B cell (primary cell): ENCODE measurements around the gene ASTN2. TPM values are rescaled to one million over a fixed set of nuclear protein-coding genes. Genes with fewer than 3 reads are reported as not detected.

Experiments used
- ATAC-seq: fragments of 200-7000 bp; cut with Tn5 transposase; one replicate; pipeline ENCODE4 v1.10.0; 2021; ENCODE audit warnings: low read depth, mild to moderate bottlenecking, moderate number of reproducible peaks, moderate library complexity
- CTCF ChIA-PET: fragments of 350-600 bp; sonication (Branson Sonifier 250); formaldehyde crosslinking; loops from one replicate; lab custom pipeline; 2021; ENCODE audit warnings: antibody characterized with exemption, inconsistent platforms; lab: Charles Lee
- POLR2A ChIA-PET: fragments of 350-600 bp; sonication (Branson Sonifier 250); formaldehyde crosslinking; loops from one replicate; lab custom pipeline; 2021; ENCODE audit warnings: antibody characterized with exemption; lab: Charles Lee
- DNase-seq: peaks from one replicate; pipeline ENCODE4 v3.0.0; 2013
- H2AFZ ChIP-seq: 2 replicates; pipeline ENCODE4 v1.6.1; 2012; ENCODE audit warnings: mild to moderate bottlenecking, low read depth, low read length; ENCODE audit not compliant: insufficient read depth, poor library complexity, severe bottlenecking
- H3K27ac ChIP-seq, 2 donors: 1 replicate in 1 of 2; 2 replicates in 1 of 2; pipeline ENCODE4 v1.5.1; 2012 to 2013; ENCODE audit warnings: low read length in 2 of 2, mild to moderate bottlenecking in 2 of 2, moderate library complexity in 1 of 2
- H3K27me3 ChIP-seq, 4 experiments: fragments of 200-600 bp in 1 of 4; sonication (generic) in 1 of 4; replicated peaks in 1 of 4; 1 replicate in 2 of 4; 2 replicates in 2 of 4; pipeline versions ENCODE4 v1.6.1 to v1.7.0; 2013 to 2016; ENCODE audit warnings: low read length in 3 of 4, mild to moderate bottlenecking in 2 of 4, mixed read lengths in 1 of 4, moderate library complexity in 1 of 4; ENCODE audit not compliant: insufficient read depth in 4 of 4, control insufficient read depth in 3 of 4; ENCODE audit errors: control extremely low read depth in 1 of 4
- H3K36me3 ChIP-seq, 2 experiments: replicated peaks in 1 of 2; 1 replicate in 1 of 2; 2 replicates in 1 of 2; pipeline versions ENCODE4 v1.6.1 to v1.7.1; 2013; ENCODE audit warnings: low read length in 1 of 2; ENCODE audit not compliant: insufficient read depth in 2 of 2, control insufficient read depth in 1 of 2; ENCODE audit errors: control extremely low read depth in 1 of 2, extremely low read depth in 1 of 2
- H3K4me1 ChIP-seq, 2 donors: fragments of 200-600 bp in 1 of 2; sonication (generic) in 1 of 2; 1 replicate in 1 of 2; 2 replicates in 1 of 2; pipeline versions ENCODE4 v1.5.1 to v1.6.1; 2013 to 2017; ENCODE audit warnings: low read length in 2 of 2; ENCODE audit not compliant: control insufficient read depth in 2 of 2, insufficient read depth in 2 of 2
- H3K4me2 ChIP-seq: replicated peaks from 2 replicates; pipeline ENCODE3; 2012; ENCODE audit warnings: mild to moderate bottlenecking, low read depth, low read length; ENCODE audit not compliant: poor library complexity, severe bottlenecking
- H3K4me3 ChIP-seq, 5 experiments: fragments of 200-600 bp in 1 of 5; sonication (generic) in 1 of 5; 1 replicate in 3 of 5; 2 replicates in 2 of 5; pipeline versions ENCODE4 v1.5.1 to v1.7.0; 2011 to 2016; ENCODE audit warnings: low read length in 4 of 5, mild to moderate bottlenecking in 4 of 5, low read depth in 2 of 5, control low read depth in 1 of 5, moderate library complexity in 1 of 5; ENCODE audit not compliant: insufficient read depth in 1 of 5; ENCODE audit errors: control extremely low read depth in 1 of 5, extremely low read depth in 1 of 5
- H3K79me2 ChIP-seq: fragments of 200-600 bp; sonication (generic); one replicate; pipeline ENCODE4 v1.6.0; 2016; ENCODE audit warnings: low read length; ENCODE audit not compliant: control insufficient read depth, insufficient read depth
- H3K9ac ChIP-seq: fragments of 200-600 bp; sonication (generic); 2 replicates; pipeline ENCODE4 v1.6.1; 2017; ENCODE audit warnings: mild to moderate bottlenecking, low read length, moderate library complexity
- H3K9me3 ChIP-seq, 3 donors: one replicate each; pipeline versions ENCODE4 v1.6.1 to v1.7.1; 2013; ENCODE audit warnings: low read length in 2 of 3; ENCODE audit not compliant: control insufficient read depth in 2 of 3, insufficient read depth in 1 of 3; ENCODE audit errors: control extremely low read depth in 1 of 3
- H4K20me1 ChIP-seq: 2 replicates; pipeline ENCODE4 v1.6.0; 2012; ENCODE audit warnings: mild to moderate bottlenecking, low read length; ENCODE audit not compliant: insufficient read depth, control insufficient read depth, poor library complexity, severe bottlenecking
- H3K27ac Mint-ChIP-seq: one replicate; pipeline ENCODE4 v1.8.0; 2021; ENCODE audit warnings: mixed read lengths
- H3K27me3 Mint-ChIP-seq: one replicate; pipeline ENCODE4 v1.8.0; 2021; ENCODE audit warnings: mixed read lengths
- H3K4me1 Mint-ChIP-seq: one replicate; pipeline ENCODE4 v1.8.0; 2021; ENCODE audit warnings: mixed read lengths
- H3K4me3 Mint-ChIP-seq: one replicate; pipeline ENCODE4 v1.8.0; 2021; ENCODE audit warnings: mixed read lengths
- H3K9me3 Mint-ChIP-seq: one replicate; pipeline ENCODE4 v1.8.0; 2022; ENCODE audit warnings: mixed read lengths; ENCODE audit not compliant: insufficient read depth
- EZH2 ChIP-seq: IDR thresholded peaks from 2 replicates; pipeline ENCODE4 v1.6.1; 2012; ENCODE audit warnings: borderline replicate concordance, low read depth, mild to moderate bottlenecking, moderate library complexity, low read length; ENCODE audit not compliant: insufficient read depth, poor library complexity, severe bottlenecking
- WGBS: methylation state at CpG from one replicate; pipeline ENCODE4 v1.1.5; 2013; ENCODE audit warnings: missing lambda C conversion rate; ENCODE audit not compliant: insufficient coverage; 5-methylcytosine and 5-hydroxymethylcytosine counted together
- intact Hi-C: fragments of 100-400 bp; cut with micrococcal nuclease; formaldehyde crosslinking; loops from one replicate; pipeline ENCODE4 v1.10.0; 2022
- polyA plus RNA-seq: library from polyadenylated mRNA; depleted of rRNA; stranded (reverse); fragments of >200 nt; gene quantifications from 2 replicates; pipeline ENCODE4 v1.2.3, GENCODE V29; 2012
- total RNA-seq, 2 donors: library from RNA; stranded (reverse); fragments of 120-200 nt in 1 of 2; gene quantifications; 1 replicate in 1 of 2; 2 replicates in 1 of 2; pipeline versions ENCODE4 v1.2.3 to v1.2.4, GENCODE V29; 2013 to 2022
- TF ChIP-seq, protein P1 (sequence below): fragments of 200-600 bp; IDR thresholded peaks from one replicate; pipeline ENCODE4 v1.8.0; 2022; ENCODE audit warnings: antibody characterized with exemption, mild to moderate bottlenecking

The ASTN2 gene
- total and polyA plus RNA-seq, 2 donors (not counting 1 experiment from before 2014, with no cell fraction given), result 1.2 to 3.6 TPM

DNA sequence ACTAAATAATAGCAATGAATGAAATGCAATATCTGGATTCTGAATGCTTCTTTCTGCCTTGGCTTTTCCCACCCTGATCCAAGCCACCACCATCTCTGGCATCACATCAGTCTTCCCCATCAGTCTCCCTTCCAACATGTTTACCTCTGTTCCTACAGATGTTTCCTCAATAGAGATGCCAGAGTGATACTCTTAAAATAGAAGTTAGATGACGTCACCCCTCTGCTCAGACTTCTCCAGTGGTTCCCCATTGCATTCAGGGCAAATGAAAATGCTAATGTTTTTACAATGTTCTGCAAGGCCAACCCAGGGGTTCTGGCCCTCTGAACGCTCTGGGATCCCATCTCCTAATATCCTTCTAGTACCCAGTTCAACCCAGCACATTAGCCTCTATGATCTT is 422.0 kb downstream of the ASTN2 start:
- Histone ChIP-seq H3K36me3 (no peaks in the 10 kb centered on the region), H3K4me1 (no peaks in the 10 kb centered on the region), H3K27ac (no peak overlapping the region), H3K4me2 (no peak overlapping the region), H3K79me2 (no peaks in the 10 kb centered on the region), H3K4me3 (no peak overlapping the region), H3K27me3 (no peaks in the 10 kb centered on the region), H4K20me1 (no peaks in the 10 kb centered on the region), H2AFZ (no peak overlapping the region), H3K9me3 (no peaks in the 10 kb centered on the region), H3K9ac (no peak overlapping the region)
- ChIA-PET CTCF (no interaction called here), POLR2A (no interaction called here)
- ATAC-seq (no peak), DNase-seq (no peak)
- H3K27me3 Mint-ChIP-seq, result peaks cover 3% of the 10 kb centered on the region
- peaks cover 1% of the 10 kb centered on the region for H3K4me1 Mint-ChIP-seq
- no peak overlapping the region for H3K4me3 Mint-ChIP-seq
- 5% methylated on average over 2 of the region's 2 CpGs for whole genome bisulfite sequencing
- TF ChIP-seq, protein P1, sequence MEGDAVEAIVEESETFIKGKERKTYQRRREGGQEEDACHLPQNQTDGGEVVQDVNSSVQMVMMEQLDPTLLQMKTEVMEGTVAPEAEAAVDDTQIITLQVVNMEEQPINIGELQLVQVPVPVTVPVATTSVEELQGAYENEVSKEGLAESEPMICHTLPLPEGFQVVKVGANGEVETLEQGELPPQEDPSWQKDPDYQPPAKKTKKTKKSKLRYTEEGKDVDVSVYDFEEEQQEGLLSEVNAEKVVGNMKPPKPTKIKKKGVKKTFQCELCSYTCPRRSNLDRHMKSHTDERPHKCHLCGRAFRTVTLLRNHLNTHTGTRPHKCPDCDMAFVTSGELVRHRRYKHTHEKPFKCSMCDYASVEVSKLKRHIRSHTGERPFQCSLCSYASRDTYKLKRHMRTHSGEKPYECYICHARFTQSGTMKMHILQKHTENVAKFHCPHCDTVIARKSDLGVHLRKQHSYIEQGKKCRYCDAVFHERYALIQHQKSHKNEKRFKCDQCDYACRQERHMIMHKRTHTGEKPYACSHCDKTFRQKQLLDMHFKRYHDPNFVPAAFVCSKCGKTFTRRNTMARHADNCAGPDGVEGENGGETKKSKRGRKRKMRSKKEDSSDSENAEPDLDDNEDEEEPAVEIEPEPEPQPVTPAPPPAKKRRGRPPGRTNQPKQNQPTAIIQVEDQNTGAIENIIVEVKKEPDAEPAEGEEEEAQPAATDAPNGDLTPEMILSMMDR, result no peak
- TF ChIP-seq EZH2, result no peak
- no peak overlapping the region for H3K27ac Mint-ChIP-seq
- no peaks in the 10 kb centered on the region for H3K9me3 Mint-ChIP-seq
- intact Hi-C loops, result no loop called here

DNA sequence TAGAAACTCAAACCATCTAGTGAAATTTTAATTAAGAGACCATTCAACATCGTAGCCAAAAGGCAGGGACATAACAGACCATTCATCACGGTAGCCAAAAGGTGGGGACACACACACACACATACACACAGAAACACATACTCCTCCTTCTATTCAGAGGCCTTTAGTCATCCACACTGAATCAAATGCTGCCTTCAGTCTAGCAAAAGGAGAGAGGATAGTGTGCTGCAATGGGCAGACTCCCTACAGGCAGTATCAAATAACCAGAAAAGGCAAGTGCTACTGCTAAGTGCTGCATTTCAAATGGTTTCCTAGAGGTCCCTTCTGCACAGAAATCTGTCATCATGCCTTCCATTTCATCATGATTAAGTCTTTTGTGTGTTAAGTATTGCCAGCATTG is 423.8 kb downstream of the ASTN2 start:
- Histone ChIP-seq H3K4me3 (no peak overlapping the region), H3K79me2 (no peaks in the 10 kb centered on the region), H3K4me1 (no peaks in the 10 kb centered on the region), H3K27ac (no peak overlapping the region), H3K9me3 (no peaks in the 10 kb centered on the region), H3K36me3 (no peaks in the 10 kb centered on the region), H4K20me1 (no peaks in the 10 kb centered on the region), H3K27me3 (no peaks in the 10 kb centered on the region), H3K9ac (no peak overlapping the region), H3K4me2 (no peak overlapping the region), H2AFZ (no peak overlapping the region)
- 85% methylated on average over 2 of the region's 2 CpGs for WGBS
- no peak overlapping the region for H3K4me3 Mint-ChIP-seq
- H3K9me3 Mint-ChIP-seq, result no peaks in the 10 kb centered on the region
- H3K27ac Mint-ChIP-seq, result no peak overlapping the region
- ChIA-PET POLR2A (no interaction called here), CTCF (no interaction called here)
- ATAC-seq (no peak), DNase-seq (no peak)
- intact Hi-C loops, result no loop called here
- TF ChIP-seq, protein P1, result no peak
- TF ChIP-seq EZH2, result no peak
- peaks cover 3% of the 10 kb centered on the region for H3K27me3 Mint-ChIP-seq
- peaks cover 1% of the 10 kb centered on the region for H3K4me1 Mint-ChIP-seq
